K562 (cell line): ENCODE results near the gene ICAM1. TPM values are rescaled to one million over a fixed set of nuclear protein-coding genes. Genes with fewer than 3 reads are reported as not detected.
A peak's percentile ranks its signal among the peaks of the same experiment; 100 is the strongest.

ENCODE experiments used
- CHAMP1 ChIP-seq: fragments of 450-650 bp; IDR thresholded peaks from 2 replicates; pipeline ENCODE4 v1.6.1; 2016; ENCODE audit warnings: mild to moderate bottlenecking
- CTCFL ChIP-seq: IDR thresholded peaks from 2 replicates; pipeline ENCODE4 v1.6.1; 2011; ENCODE audit warnings: borderline replicate concordance, low read depth, mild to moderate bottlenecking, moderate library complexity, low read length; ENCODE audit not compliant: insufficient read depth, poor library complexity, severe bottlenecking
- HBP1 ChIP-seq: fragments of 450-650 bp; formaldehyde crosslinking; IDR thresholded peaks from 2 replicates; pipeline ENCODE4 v1.4.0; 2022; ENCODE audit warnings: missing genetic modification characterization
- HOMEZ ChIP-seq: fragments of 250-450 bp; sonication (Bioruptor Pico); IDR thresholded peaks from 2 replicates; pipeline ENCODE4 v1.4.0; 2020; ENCODE audit warnings: mild to moderate bottlenecking, moderate library complexity
- IRF1 ChIP-seq: sonication (generic); formaldehyde crosslinking; IDR thresholded peaks from 2 replicates; pipeline ENCODE4 v1.8.0; 2022; ENCODE audit warnings: missing genetic modification reagents, mild to moderate bottlenecking, borderline replicate concordance
- LCOR ChIP-seq: sonication (generic); formaldehyde crosslinking; IDR thresholded peaks from 2 replicates; pipeline ENCODE4 v1.8.0; 2022; ENCODE audit warnings: mild to moderate bottlenecking, missing genetic modification reagents
- NR0B1 ChIP-seq: fragments of 450-650 bp; IDR thresholded peaks from one replicate; pipeline ENCODE4 v1.6.1; 2018; ENCODE audit warnings: mild to moderate bottlenecking, moderate library complexity; ENCODE audit not compliant: partially characterized antibody
- RAD51 ChIP-seq: fragments of 450-650 bp; IDR thresholded peaks from 2 replicates; pipeline ENCODE4 v1.7.1; 2016; ENCODE audit warnings: low read depth, mild to moderate bottlenecking, borderline replicate concordance
- RBM34 ChIP-seq: fragments of 200-400 bp; formaldehyde crosslinking; IDR thresholded peaks from 2 replicates; pipeline ENCODE4 v1.6.1; 2018; ENCODE audit warnings: low read length, borderline replicate concordance; ENCODE audit not compliant: insufficient read depth
- TAF1 ChIP-seq: IDR thresholded peaks from 2 replicates; pipeline ENCODE4 v1.6.1; 2011; ENCODE audit warnings: mild to moderate bottlenecking, low read length, moderate library complexity; ENCODE audit not compliant: insufficient read depth, control insufficient read depth, severe bottlenecking; ENCODE audit errors: extremely low read depth
- TCF7L2 ChIP-seq: fragments of 150-350 bp; IDR thresholded peaks from 2 replicates; pipeline ENCODE4 v1.6.1; 2016; ENCODE audit warnings: low read depth, mild to moderate bottlenecking, low read length, moderate library complexity
- WHSC1 ChIP-seq: IDR thresholded peaks from one replicate; pipeline ENCODE4 v1.6.1; 2012; ENCODE audit warnings: low read length, control low read depth, inconsistent platforms
- ZSCAN32 ChIP-seq: fragments of 450-650 bp; formaldehyde crosslinking; IDR thresholded peaks from 2 replicates; pipeline ENCODE4 v1.4.0; 2020; ENCODE audit warnings: mild to moderate bottlenecking, moderate library complexity
- polyA plus RNA-seq, 8 experiments: library from polyadenylated mRNA; depleted of rRNA in 4 of 8; stranded (reverse) in 5 of 8; unstranded in 3 of 8; fragments of >200 nt; fragmentation: Nextera tagmentation in 2 of 8; fragmentation: Illumina TruSeq in 1 of 8; extraction: Ambion mirVana in 2 of 8; extraction: Trizol in 1 of 8; gene quantifications; 2 replicates each; pipeline versions ENCODE4 v1.2.1 to v1.2.3, GENCODE V29; 2011 to 2014; ENCODE audit warnings: inconsistent platforms in 1 of 8, missing spikeins in 1 of 8
- total RNA-seq, 7 experiments: library from RNA; depleted of rRNA in 6 of 7; stranded (reverse); fragments of >200 nt in 6 of 7; fragmentation: Illumina TruSeq in 2 of 7; extraction: Trizol in 2 of 7; gene quantifications; 2 replicates each; pipeline versions ENCODE4 v1.2.1 to v1.2.3, GENCODE V29; 2011 to 2021; ENCODE audit warnings: low replicate concordance in 1 of 7

ICAM1 gene
- total and polyA plus RNA-seq, 9 of the 15 experiments (the other 6 are each of a cell fraction or from before 2014, with no cell fraction given) = 2.3 to 24.4 (median 13.4) TPM

- no peak for TF ChIP-seq WHSC1
- TF ChIP-seq IRF1 (CRISPR knock-in tag) = no peak
- no peak for TF ChIP-seq HBP1 (CRISPR knock-in tag)
- TF ChIP-seq ZSCAN32 = no peak
- no peak for TF ChIP-seq HOMEZ (CRISPR knock-in tag)
- TF ChIP-seq RBM34 = no peak
- TF ChIP-seq CTCFL = no peak
- TF ChIP-seq RAD51 = no peak
- TF ChIP-seq TCF7L2 = no peak
- TF ChIP-seq CHAMP1 = no peak
- no peak for TF ChIP-seq NR0B1
- peak; percentile 2 for TF ChIP-seq TAF1
- TF ChIP-seq LCOR (CRISPR knock-in tag) = 0 out of 2 replicates have a peak, but pooled peaks have one; percentile 59
These were observed 1.4 kb upstream of the ICAM1 start (continued) for GRCh38 chr19:10269333-10270179.
